NCI-H2196 (cell line): ENCODE results near the gene CLEC14A.

Experiments used
- DNase-seq: peaks from one replicate; lab custom pipeline; 2025; ENCODE audit not compliant: unreplicated experiment; lab: John Stamatoyannopoulos, UW

Gene CLEC14A

DNA sequence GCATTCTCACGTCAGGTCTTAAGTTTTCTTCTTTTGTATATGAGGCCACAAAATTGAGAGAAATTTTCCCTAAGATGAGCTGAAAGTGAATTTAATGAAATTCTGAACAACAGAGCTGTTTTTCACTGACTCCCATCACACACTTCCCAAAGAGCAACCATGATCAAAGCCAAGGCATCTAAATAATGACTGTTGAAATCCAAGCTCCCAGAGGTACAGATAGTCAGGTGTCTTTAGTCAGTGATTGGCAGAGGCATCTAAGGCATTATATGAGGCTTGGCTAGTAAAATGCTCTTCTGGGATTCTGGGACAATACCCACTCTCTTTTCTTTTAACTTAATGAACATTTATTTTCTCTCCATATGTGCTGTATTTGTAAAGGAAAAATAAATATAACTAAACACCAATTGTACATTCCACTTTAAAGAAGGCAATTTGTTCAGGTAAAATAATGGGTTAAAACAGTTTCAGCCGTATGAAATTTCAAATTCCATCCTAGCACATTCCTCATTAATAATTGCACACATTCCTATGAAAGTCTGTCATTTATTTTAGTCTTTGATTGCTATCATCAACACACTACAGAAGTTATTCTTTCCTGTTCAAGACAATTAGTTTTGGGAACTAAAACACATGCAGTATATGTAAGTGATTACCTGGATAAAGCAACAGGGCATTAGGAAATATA, 49.1 kb downstream of the CLEC14A start:
- DNase-seq: no peak

DNA sequence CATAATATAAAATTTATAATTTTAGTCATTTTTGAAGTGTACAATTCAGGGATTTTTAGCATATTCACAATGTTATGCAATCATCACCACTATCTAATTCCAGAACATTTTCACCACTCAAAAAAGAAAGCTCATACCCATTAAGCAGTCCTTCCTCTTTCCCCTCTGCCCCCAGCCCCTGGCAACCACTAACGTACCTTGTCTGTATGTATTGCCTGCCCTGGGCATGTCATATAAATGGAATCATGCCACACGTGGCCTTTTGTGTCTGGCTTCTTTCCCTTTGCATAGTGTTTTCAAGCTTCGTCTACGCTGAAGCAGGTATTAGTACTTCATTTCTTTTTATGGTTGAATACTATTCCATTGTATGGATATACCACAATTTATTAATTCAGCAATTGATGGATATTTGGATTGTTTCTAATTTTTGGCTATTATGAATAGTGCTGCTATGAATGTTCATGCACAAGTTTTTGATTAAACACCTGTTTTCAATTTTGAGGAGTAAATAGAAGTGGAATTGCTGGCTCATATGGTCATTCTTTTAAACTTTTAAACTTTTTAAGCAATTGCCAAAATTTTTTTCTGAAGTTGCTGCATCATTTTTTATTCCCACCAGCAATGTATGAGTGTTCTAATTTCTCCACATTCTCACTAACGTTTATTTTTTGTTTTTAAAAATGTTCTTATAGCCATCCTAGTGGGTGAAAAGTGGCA, 49.8 kb downstream of the CLEC14A start:
- no peak for DNase-seq

DNA sequence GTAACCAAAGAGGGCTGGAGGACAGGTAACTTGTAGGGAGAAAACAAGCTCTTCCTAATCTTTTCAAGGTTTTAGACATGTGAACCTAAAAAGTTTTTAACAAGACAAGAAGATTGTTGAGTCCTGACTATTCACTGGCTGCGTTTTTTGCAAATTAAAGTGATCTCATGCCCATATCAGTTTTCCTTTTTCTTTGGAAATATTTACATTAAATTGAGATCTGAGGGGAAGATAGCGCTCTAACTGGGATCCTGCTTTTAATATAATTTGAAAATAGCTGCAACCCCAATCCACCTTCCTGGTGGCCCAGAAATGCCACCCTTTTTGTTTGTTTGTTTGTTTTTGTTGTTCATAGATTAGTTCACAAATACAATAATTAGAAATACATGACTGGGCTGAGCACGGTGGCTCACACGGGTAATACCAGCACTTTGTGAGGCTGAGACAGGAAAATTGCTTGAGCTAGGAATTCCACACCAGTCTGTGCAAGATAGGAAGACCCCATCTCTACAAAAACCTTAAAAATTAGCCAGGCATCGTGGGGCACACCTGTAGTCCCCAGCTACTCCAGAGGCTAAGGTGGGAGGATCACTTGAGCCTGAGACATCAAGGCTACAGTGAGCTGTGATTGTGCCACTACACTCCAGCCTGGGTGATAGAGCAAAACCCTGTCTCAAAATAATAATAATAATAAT, 50.6 kb downstream of the CLEC14A start:
- DNase-seq: no peak

DNA sequence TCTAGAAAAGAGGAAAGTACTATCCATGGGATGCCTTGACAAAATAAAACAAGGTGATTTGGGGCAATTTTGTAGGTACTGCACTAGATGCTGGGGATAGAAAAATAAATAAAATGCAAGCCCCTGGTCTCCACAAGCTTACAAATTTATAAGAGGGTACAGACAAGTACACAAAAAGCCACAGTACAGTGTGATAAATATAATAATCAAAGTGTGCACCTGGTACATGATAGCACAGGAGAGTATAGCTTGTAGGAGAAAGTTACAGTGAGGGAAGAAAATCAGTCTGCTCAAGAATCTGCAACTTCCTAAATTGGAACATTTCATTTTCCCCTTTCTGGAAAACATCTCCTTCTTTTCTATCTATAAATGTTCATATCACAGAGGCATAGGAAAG, 51.2 kb downstream of the CLEC14A start:
- no peak for DNase-seq
